K562 (cell line): Measurements from ENCODE around the gene GTF2H4. TPM values are rescaled to one million over a fixed set of nuclear protein-coding genes. Genes with fewer than 3 reads are reported as not detected.

Experiments used
- ELF4 ChIP-seq: fragments of 450-650 bp; formaldehyde crosslinking; IDR thresholded peaks from 2 replicates; pipeline ENCODE4 v1.4.0; 2022; ENCODE audit warnings: missing genetic modification characterization
- EP300 ChIP-seq: IDR thresholded peaks from 2 replicates; pipeline ENCODE4 v1.6.1; 2012; ENCODE audit warnings: low read length, improper control_type of control experiment
- MTF1 ChIP-seq: fragments of 250-450 bp; sonication (Bioruptor Pico); IDR thresholded peaks from 2 replicates; pipeline ENCODE4 v1.9.0; 2021; ENCODE audit warnings: moderate library complexity, mild to moderate bottlenecking, inconsistent platforms, borderline replicate concordance
- NELFE ChIP-seq: IDR thresholded peaks from 2 replicates; pipeline ENCODE4 v1.6.1; 2011; ENCODE audit warnings: mild to moderate bottlenecking; ENCODE audit not compliant: insufficient read depth, insufficient read length
- PTTG1 ChIP-seq: fragments of 450-650 bp; IDR thresholded peaks from 2 replicates; pipeline ENCODE4 v1.6.1; 2016; ENCODE audit warnings: low read depth, mild to moderate bottlenecking, missing genetic modification characterization, missing compliant biosample characterization
- SRSF1 ChIP-seq: fragments of 200-400 bp; formaldehyde crosslinking; IDR thresholded peaks from 2 replicates; pipeline ENCODE4 v1.6.1; 2017; ENCODE audit warnings: mild to moderate bottlenecking, low read depth, low read length, moderate library complexity
- TARDBP ChIP-seq: fragments of 450-650 bp; IDR thresholded peaks from 2 replicates; pipeline ENCODE4 v1.6.1; 2016
- ZBTB7A ChIP-seq: IDR thresholded peaks from 2 replicates; pipeline ENCODE4 v1.6.1; 2011; ENCODE audit warnings: low read depth, mild to moderate bottlenecking, low read length, moderate library complexity, borderline replicate concordance; ENCODE audit not compliant: control insufficient read depth
- ZNF445 ChIP-seq: fragments of 250-450 bp; sonication (Bioruptor Pico); IDR thresholded peaks from 2 replicates; pipeline ENCODE4 v1.4.0; 2020; ENCODE audit warnings: low read depth, mild to moderate bottlenecking, moderate library complexity
- ZNF778 ChIP-seq: fragments of 450-650 bp; formaldehyde crosslinking; IDR thresholded peaks from 2 replicates; pipeline ENCODE4 v1.4.0; 2020; ENCODE audit warnings: mild to moderate bottlenecking, moderate library complexity
- ZNF830 ChIP-seq: fragments of 250-450 bp; sonication (Bioruptor Pico); IDR thresholded peaks from 2 replicates; pipeline ENCODE4 v1.5.0; 2021; ENCODE audit warnings: mild to moderate bottlenecking
- polyA plus RNA-seq, 8 experiments: library from polyadenylated mRNA; depleted of rRNA in 4 of 8; stranded (reverse) in 5 of 8; unstranded in 3 of 8; fragments of >200 nt; fragmentation: Nextera tagmentation in 2 of 8; fragmentation: Illumina TruSeq in 1 of 8; extraction: Ambion mirVana in 2 of 8; extraction: Trizol in 1 of 8; gene quantifications; 2 replicates each; pipeline versions ENCODE4 v1.2.1 to v1.2.3, GENCODE V29; 2011 to 2014; ENCODE audit warnings: inconsistent platforms in 1 of 8, missing spikeins in 1 of 8
- total RNA-seq, 7 experiments: library from RNA; depleted of rRNA in 6 of 7; stranded (reverse); fragments of >200 nt in 6 of 7; fragmentation: Illumina TruSeq in 2 of 7; extraction: Trizol in 2 of 7; gene quantifications; 2 replicates each; pipeline versions ENCODE4 v1.2.1 to v1.2.3, GENCODE V29; 2011 to 2021; ENCODE audit warnings: low replicate concordance in 1 of 7
- TF ChIP-seq, protein P1 (sequence below): fragments of 450-650 bp; IDR thresholded peaks from 2 replicates; pipeline ENCODE4 v1.6.1; 2018; ENCODE audit warnings: mild to moderate bottlenecking, low read depth; ENCODE audit not compliant: partially characterized antibody
- TF ChIP-seq, protein P2 (sequence below): fragments of 250-450 bp; sonication (Bioruptor Pico); IDR thresholded peaks from 2 replicates; pipeline ENCODE4 v1.5.0; 2021
- TF ChIP-seq, protein P3 (sequence below): sonication (generic); formaldehyde crosslinking; IDR thresholded peaks from 2 replicates; pipeline ENCODE4 v1.8.0; 2023; ENCODE audit warnings: mild to moderate bottlenecking, missing genetic modification reagents
- TF ChIP-seq, protein P4 (sequence below): fragments of 450-650 bp; IDR thresholded peaks from 2 replicates; pipeline ENCODE4 v1.6.1; 2017; ENCODE audit warnings: antibody characterized with exemption

The GTF2H4 gene
- total and polyA plus RNA-seq, 9 of the 15 experiments (the other 6 are each of a cell fraction or from before 2014, with no cell fraction given), result 3.6 to 86.1 (median 39.6) TPM

DNA sequence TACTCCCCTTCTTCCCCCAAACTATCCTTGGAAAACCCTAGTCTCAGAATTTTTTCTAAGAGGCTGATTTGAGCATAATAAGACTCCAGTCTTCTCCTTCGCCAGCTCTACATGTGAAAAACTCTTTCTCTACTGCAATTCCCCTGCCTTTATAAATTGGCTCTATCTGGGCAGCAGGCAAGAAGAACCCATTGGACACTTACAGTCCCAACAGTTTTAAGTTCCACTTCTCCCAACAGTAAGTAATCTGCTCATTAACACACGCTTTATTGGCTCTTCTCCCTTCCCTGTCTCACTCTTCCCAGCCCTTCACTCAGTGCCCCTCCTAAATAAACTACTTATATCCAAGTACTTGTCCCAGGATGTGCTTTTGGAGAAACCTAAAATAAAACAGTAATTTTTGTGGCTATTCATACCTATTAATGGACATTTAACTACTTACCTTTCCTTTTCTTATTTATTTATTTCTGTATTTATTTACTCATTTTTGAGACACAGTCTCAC lies 34.8 kb upstream of the GTF2H4 start (continued):
- TF ChIP-seq ZNF778 (CRISPR knock-in tag) (no peak), ZNF830 (no peak), ZBTB7A (no peak), ZNF445 (CRISPR knock-in tag) (no peak), MTF1 (CRISPR knock-in tag) (no peak), SRSF1 (no peak), TARDBP (no peak), PTTG1 (tag) (no peak), EP300 (no peak), ELF4 (CRISPR knock-in tag) (peak; percentile 62; the same call in 1 of the 2 replicates), NELFE (no peak)
- TF ChIP-seq, protein P1, sequence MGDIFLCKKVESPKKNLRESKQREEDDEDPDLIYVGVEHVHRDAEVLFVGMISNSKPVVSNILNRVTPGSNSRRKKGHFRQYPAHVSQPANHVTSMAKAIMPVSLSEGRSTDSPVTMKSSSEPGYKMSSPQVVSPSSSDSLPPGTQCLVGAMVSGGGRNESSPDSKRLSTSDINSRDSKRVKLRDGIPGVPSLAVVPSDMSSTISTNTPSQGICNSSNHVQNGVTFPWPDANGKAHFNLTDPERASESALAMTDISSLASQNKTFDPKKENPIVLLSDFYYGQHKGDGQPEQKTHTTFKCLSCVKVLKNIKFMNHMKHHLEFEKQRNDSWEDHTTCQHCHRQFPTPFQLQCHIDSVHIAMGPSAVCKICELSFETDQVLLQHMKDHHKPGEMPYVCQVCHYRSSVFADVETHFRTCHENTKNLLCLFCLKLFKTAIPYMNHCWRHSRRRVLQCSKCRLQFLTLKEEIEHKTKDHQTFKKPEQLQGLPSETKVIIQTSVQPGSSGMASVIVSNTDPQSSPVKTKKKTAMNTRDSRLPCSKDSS, result peak; percentile 64
- TF ChIP-seq, protein P2, sequence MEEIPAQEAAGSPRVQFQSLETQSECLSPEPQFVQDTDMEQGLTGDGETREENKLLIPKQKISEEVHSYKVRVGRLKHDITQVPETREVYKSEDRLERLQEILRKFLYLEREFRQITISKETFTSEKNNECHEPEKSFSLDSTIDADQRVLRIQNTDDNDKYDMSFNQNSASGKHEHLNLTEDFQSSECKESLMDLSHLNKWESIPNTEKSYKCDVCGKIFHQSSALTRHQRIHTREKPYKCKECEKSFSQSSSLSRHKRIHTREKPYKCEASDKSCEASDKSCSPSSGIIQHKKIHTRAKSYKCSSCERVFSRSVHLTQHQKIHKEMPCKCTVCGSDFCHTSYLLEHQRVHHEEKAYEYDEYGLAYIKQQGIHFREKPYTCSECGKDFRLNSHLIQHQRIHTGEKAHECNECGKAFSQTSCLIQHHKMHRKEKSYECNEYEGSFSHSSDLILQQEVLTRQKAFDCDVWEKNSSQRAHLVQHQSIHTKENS (CRISPR knock-in tag), result no peak
- TF ChIP-seq, protein P3, sequence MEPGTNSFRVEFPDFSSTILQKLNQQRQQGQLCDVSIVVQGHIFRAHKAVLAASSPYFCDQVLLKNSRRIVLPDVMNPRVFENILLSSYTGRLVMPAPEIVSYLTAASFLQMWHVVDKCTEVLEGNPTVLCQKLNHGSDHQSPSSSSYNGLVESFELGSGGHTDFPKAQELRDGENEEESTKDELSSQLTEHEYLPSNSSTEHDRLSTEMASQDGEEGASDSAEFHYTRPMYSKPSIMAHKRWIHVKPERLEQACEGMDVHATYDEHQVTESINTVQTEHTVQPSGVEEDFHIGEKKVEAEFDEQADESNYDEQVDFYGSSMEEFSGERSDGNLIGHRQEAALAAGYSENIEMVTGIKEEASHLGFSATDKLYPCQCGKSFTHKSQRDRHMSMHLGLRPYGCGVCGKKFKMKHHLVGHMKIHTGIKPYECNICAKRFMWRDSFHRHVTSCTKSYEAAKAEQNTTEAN (CRISPR knock-in tag), result no peak
- TF ChIP-seq, protein P4, sequence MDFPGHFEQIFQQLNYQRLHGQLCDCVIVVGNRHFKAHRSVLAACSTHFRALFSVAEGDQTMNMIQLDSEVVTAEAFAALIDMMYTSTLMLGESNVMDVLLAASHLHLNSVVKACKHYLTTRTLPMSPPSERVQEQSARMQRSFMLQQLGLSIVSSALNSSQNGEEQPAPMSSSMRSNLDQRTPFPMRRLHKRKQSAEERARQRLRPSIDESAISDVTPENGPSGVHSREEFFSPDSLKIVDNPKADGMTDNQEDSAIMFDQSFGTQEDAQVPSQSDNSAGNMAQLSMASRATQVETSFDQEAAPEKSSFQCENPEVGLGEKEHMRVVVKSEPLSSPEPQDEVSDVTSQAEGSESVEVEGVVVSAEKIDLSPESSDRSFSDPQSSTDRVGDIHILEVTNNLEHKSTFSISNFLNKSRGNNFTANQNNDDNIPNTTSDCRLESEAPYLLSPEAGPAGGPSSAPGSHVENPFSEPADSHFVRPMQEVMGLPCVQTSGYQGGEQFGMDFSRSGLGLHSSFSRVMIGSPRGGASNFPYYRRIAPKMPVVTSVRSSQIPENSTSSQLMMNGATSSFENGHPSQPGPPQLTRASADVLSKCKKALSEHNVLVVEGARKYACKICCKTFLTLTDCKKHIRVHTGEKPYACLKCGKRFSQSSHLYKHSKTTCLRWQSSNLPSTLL, result no peak
